Nephron progenitor cell (in vitro differentiated cells): ENCODE measurements around the gene PIK3CD.
A peak's percentile ranks its signal among the peaks of the same experiment; 100 is the strongest.

Experiments
- DNase-seq: peaks from one replicate; pipeline ENCODE4 v3.0.0; 2021
- H3K27ac Mint-ChIP-seq: 2 replicates; pipeline ENCODE4 v1.8.0; 2021; ENCODE audit warnings: mild to moderate bottlenecking, moderate library complexity, mixed read lengths
- H3K27me3 Mint-ChIP-seq: 2 replicates; pipeline ENCODE4 v1.8.0; 2021; ENCODE audit warnings: mild to moderate bottlenecking, low read depth, mixed read lengths; ENCODE audit not compliant: poor library complexity
- H3K36me3 Mint-ChIP-seq: 2 replicates; pipeline ENCODE4 v1.8.0; 2021; ENCODE audit warnings: low read depth, mixed read lengths
- H3K4me1 Mint-ChIP-seq: 2 replicates; pipeline ENCODE4 v1.8.0; 2021; ENCODE audit warnings: mixed read lengths
- H3K4me3 Mint-ChIP-seq: 2 replicates; pipeline ENCODE4 v1.8.0; 2021; ENCODE audit warnings: mild to moderate bottlenecking, moderate library complexity, mixed read lengths
- H3K9me3 Mint-ChIP-seq: 2 replicates; pipeline ENCODE4 v1.8.0; 2021; ENCODE audit warnings: mild to moderate bottlenecking, moderate library complexity, mixed read lengths
- CTCF ChIP-seq: fragments of 200-600 bp; sonication (generic); IDR thresholded peaks from 2 replicates; pipeline ENCODE4 v1.5.0; 2021; ENCODE audit warnings: antibody characterized with exemption

Gene PIK3CD

GRCh38 chr1:9684801-9685200 lies 33.3 kb downstream of the PIK3CD start:
- Mint-ChIP-seq H3K27me3 (peaks cover 42% of the 10 kb centered on the region), H3K9me3 (no peaks in the 10 kb centered on the region), H3K27ac (no peak overlapping the region), H3K4me1 (peaks cover 15% of the 10 kb centered on the region), H3K4me3 (no peak overlapping the region), H3K36me3 (no peaks in the 10 kb centered on the region)
- no peak for TF ChIP-seq CTCF
- no peak for DNase-seq

- H3K27ac Mint-ChIP-seq: no peak overlapping the region
- peaks cover 67% of the 10 kb centered on the region for H3K27me3 Mint-ChIP-seq
- peak; percentile 79 for DNase-seq
These were observed 35.8 kb downstream of the PIK3CD start for GRCh38 chr1:9687120-9687873.

GRCh38 chr1:9687874-9688582 lies 36.5 kb downstream of the PIK3CD start:
- Mint-ChIP-seq H3K4me1 (peaks cover 12% of the 10 kb centered on the region), H3K9me3 (no peaks in the 10 kb centered on the region), H3K27me3 (peaks cover 69% of the 10 kb centered on the region), H3K36me3 (no peaks in the 10 kb centered on the region), H3K4me3 (peak overlapping the region; percentile 84), H3K27ac (no peak overlapping the region)
- no peak for TF ChIP-seq CTCF
- DNase-seq: peak; percentile 51

More at GRCh38 chr1:9687120-9687873, 35.8 kb downstream of the PIK3CD start:
- no peak for TF ChIP-seq CTCF
- Mint-ChIP-seq H3K4me3 (peak overlapping the region; percentile 84), H3K36me3 (no peaks in the 10 kb centered on the region), H3K4me1 (peaks cover 12% of the 10 kb centered on the region), H3K9me3 (no peaks in the 10 kb centered on the region)

GRCh38 chr1:9688599-9688998 lies 37.1 kb downstream of the PIK3CD start:
- Mint-ChIP-seq H3K27ac (no peak overlapping the region), H3K27me3 (peaks cover 75% of the 10 kb centered on the region), H3K4me1 (peaks cover 12% of the 10 kb centered on the region), H3K4me3 (peak overlapping the region; percentile 84), H3K36me3 (no peaks in the 10 kb centered on the region), H3K9me3 (no peaks in the 10 kb centered on the region)
- no peak for TF ChIP-seq CTCF
- no peak for DNase-seq

- Mint-ChIP-seq H3K4me1 (peaks cover 12% of the 10 kb centered on the region), H3K4me3 (peak overlapping the region; percentile 84), H3K36me3 (no peaks in the 10 kb centered on the region), H3K27me3 (peaks cover 80% of the 10 kb centered on the region), H3K27ac (no peak overlapping the region), H3K9me3 (no peaks in the 10 kb centered on the region)
- peak; percentile 94 for DNase-seq
- no peak for TF ChIP-seq CTCF
These were observed 37.6 kb downstream of the PIK3CD start for GRCh38 chr1:9689011-9689706.
